Panc1 (cell line): Measurements from ENCODE around the gene OMP. TPM values are rescaled to one million over a fixed set of nuclear protein-coding genes. Genes with fewer than 3 reads are reported as not detected.

Experiments used
- ATAC-seq: fragments of 200-7000 bp; cut with Tn5 transposase; 2 replicates; pipeline ENCODE4 v1.9.1; 2020; ENCODE audit warnings: mild to moderate bottlenecking, moderate library complexity
- BruUV-seq: library from RNA; stranded (reverse); fragments of 400-500 nt; replicated peaks from 2 replicates; lab custom pipeline; 2021; lab: Mats Ljungman, UMichigan
- CTCF ChIA-PET: fragments of 300-600 bp; sonication (Branson Sonifier 250); formaldehyde crosslinking; loops from one replicate; lab custom pipeline; 2022; ENCODE audit warnings: antibody characterized with exemption; lab: Charles Lee
- POLR2A ChIA-PET: fragments of 300-600 bp; sonication (Branson Sonifier 250); formaldehyde crosslinking; loops from one replicate; lab custom pipeline; 2022; ENCODE audit warnings: antibody characterized with exemption; lab: Charles Lee
- DNase-seq: peaks from one replicate; pipeline ENCODE4 v3.0.0-alpha.2; 2010; ENCODE audit warnings: low read depth, low spot score
- H3K27ac ChIP-seq: 2 replicates; pipeline ENCODE4 v1.5.1; 2011; ENCODE audit warnings: mild to moderate bottlenecking, low read length, inconsistent platforms
- H3K27me3 ChIP-seq: fragments of 200-500 bp; sonication (Bioruptor generic); 2 replicates; pipeline ENCODE4 v1.6.0; 2014; ENCODE audit warnings: low read length, inconsistent platforms; ENCODE audit not compliant: control insufficient read depth, insufficient read depth
- H3K36me3 ChIP-seq: fragments of 200-500 bp; sonication (Bioruptor generic); 2 replicates; pipeline ENCODE4 v1.5.1; 2014; ENCODE audit warnings: inconsistent platforms, mild to moderate bottlenecking, low read length, moderate library complexity; ENCODE audit not compliant: control insufficient read depth, insufficient read depth
- H3K4me1 ChIP-seq: 2 replicates; pipeline ENCODE4 v1.5.1; 2011; ENCODE audit warnings: inconsistent platforms, mild to moderate bottlenecking, low read length, moderate library complexity; ENCODE audit not compliant: control insufficient read depth, insufficient read depth
- H3K4me3 ChIP-seq, 2 experiments: 2 replicates each; pipeline ENCODE4 v1.5.1; 2011 to 2012; ENCODE audit warnings: low read depth in 2 of 2, low read length in 2 of 2, mild to moderate bottlenecking in 2 of 2, inconsistent platforms in 1 of 2, moderate library complexity in 1 of 2
- H3K9me3 ChIP-seq: fragments of 200-500 bp; sonication (Bioruptor generic); 2 replicates; pipeline ENCODE4 v1.5.1; 2014; ENCODE audit warnings: low read depth, mild to moderate bottlenecking, inconsistent platforms, low read length, moderate library complexity; ENCODE audit not compliant: control insufficient read depth, insufficient read depth
- CTCF ChIP-seq: fragments of 450-650 bp; IDR thresholded peaks from 2 replicates; pipeline ENCODE4 v1.5.1; 2017; ENCODE audit warnings: mild to moderate bottlenecking
- POLR2AphosphoS5 ChIP-seq: IDR thresholded peaks from 2 replicates; pipeline ENCODE4 v1.6.1; 2012; ENCODE audit warnings: mild to moderate bottlenecking, low read depth, low read length, moderate library complexity
- SIN3A ChIP-seq: IDR thresholded peaks from 2 replicates; pipeline ENCODE4 v1.6.1; 2012; ENCODE audit warnings: low read depth, mild to moderate bottlenecking, low read length, moderate library complexity, borderline replicate concordance; ENCODE audit not compliant: insufficient read depth
- TCF7L2 ChIP-seq: IDR thresholded peaks from 2 replicates; pipeline ENCODE4 v1.6.1; 2011; ENCODE audit warnings: mild to moderate bottlenecking, low read depth, low read length, inconsistent platforms
- in situ Hi-C: cut with HindIII; loops from 2 replicates; pipeline ENCODE4 v1.10.0; 2016; ENCODE audit warnings: low sequenced_read_pairs, low pct_unique_long_range_greater_than_20kb
- intact Hi-C: fragments of 100-400 bp; cut with micrococcal nuclease; formaldehyde crosslinking; loops from one replicate; pipeline ENCODE4 v1.10.0; 2022; ENCODE audit not compliant: unreplicated experiment
- total RNA-seq: library from RNA; stranded (reverse); gene quantifications from one replicate; pipeline ENCODE4 v1.2.1, GENCODE V29; 2021; ENCODE audit not compliant: unreplicated experiment
- TF ChIP-seq, protein P1 (sequence below), 2 experiments: IDR thresholded peaks; 2 replicates each; pipeline ENCODE4 v1.6.1; 2011 to 2012; ENCODE audit warnings: low read depth in 2 of 2, control low read depth in 1 of 2, low read length in 1 of 2, mild to moderate bottlenecking in 1 of 2, moderate library complexity in 1 of 2; ENCODE audit not compliant: insufficient read depth in 1 of 2

Gene OMP
- total RNA-seq, 1 experiment from 2014 or later, result 1.5 TPM

DNA sequence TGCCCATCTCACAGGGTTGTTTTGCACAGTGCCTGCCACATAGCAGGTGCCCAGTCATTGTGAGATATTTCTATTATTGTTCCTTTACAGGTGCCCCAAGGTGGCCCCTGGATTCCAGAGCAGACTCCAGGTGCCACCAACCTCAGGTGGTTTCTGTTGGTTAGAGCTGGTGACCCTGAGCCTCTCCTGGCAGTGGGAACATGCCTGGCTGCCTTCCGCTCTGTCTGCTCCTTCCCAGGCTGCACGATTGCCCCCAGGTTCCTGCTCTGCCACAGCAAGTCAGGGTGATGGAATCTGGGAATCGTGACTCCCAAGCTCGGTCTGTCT lies 12.6 kb upstream of the OMP start:
- CTCF ChIA-PET, result interaction anchor here (0.6 to 3.0 kb wide), 3 partner anchors 42 to 169 kb away, joined by 3 to 80 read pairs (median 8); no protein-coding TSS in a partner anchor
- in situ Hi-C loops, result no loop called here
- no TSS peak for BruUV-seq
- peaks cover 18% of the 10 kb centered on the region; the same call in 1 of the 2 replicates for H3K4me1 ChIP-seq
- no peaks in the 10 kb centered on the region for H3K36me3 ChIP-seq
- intact Hi-C loops, result no loop called here
- H3K4me3 ChIP-seq, result no peak overlapping the region
- H3K27me3 ChIP-seq, result no peaks in the 10 kb centered on the region
- H3K27ac ChIP-seq, result no peak overlapping the region
- TF ChIP-seq, protein P1, sequence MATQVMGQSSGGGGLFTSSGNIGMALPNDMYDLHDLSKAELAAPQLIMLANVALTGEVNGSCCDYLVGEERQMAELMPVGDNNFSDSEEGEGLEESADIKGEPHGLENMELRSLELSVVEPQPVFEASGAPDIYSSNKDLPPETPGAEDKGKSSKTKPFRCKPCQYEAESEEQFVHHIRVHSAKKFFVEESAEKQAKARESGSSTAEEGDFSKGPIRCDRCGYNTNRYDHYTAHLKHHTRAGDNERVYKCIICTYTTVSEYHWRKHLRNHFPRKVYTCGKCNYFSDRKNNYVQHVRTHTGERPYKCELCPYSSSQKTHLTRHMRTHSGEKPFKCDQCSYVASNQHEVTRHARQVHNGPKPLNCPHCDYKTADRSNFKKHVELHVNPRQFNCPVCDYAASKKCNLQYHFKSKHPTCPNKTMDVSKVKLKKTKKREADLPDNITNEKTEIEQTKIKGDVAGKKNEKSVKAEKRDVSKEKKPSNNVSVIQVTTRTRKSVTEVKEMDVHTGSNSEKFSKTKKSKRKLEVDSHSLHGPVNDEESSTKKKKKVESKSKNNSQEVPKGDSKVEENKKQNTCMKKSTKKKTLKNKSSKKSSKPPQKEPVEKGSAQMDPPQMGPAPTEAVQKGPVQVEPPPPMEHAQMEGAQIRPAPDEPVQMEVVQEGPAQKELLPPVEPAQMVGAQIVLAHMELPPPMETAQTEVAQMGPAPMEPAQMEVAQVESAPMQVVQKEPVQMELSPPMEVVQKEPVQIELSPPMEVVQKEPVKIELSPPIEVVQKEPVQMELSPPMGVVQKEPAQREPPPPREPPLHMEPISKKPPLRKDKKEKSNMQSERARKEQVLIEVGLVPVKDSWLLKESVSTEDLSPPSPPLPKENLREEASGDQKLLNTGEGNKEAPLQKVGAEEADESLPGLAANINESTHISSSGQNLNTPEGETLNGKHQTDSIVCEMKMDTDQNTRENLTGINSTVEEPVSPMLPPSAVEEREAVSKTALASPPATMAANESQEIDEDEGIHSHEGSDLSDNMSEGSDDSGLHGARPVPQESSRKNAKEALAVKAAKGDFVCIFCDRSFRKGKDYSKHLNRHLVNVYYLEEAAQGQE (IDR thresholded peaks at IDR 0.05; ENCODE audit: insufficient read depth in 1 of 2, low read depth in 2 of 2, low read length in 1 of 2), result no peak
- TF ChIP-seq TCF7L2, result no peak
- TF ChIP-seq CTCF, result no peak
- TF ChIP-seq POLR2AphosphoS5, result no peak
- TF ChIP-seq SIN3A, result no peak
- ATAC-seq (peak; percentile 18; the same call in 1 of the 2 replicates), DNase-seq (no peak)
- H3K9me3 ChIP-seq, result no peaks in the 10 kb centered on the region
- POLR2A ChIA-PET, result no interaction called here

- BruUV-seq, result no TSS peak
- H3K9me3 ChIP-seq, result no peaks in the 10 kb centered on the region
- no peak for DNase-seq
These were observed 12.1 kb upstream of the OMP start for GRCh38 chr11:77090373-77091111.

More at GRCh38 chr11:77090373-77091111, 12.1 kb upstream of the OMP start:
- Histone ChIP-seq H3K27ac (no peak overlapping the region), H3K4me1 (peaks cover 18% of the 10 kb centered on the region; the same call in 1 of the 2 replicates), H3K36me3 (no peaks in the 10 kb centered on the region), H3K27me3 (no peaks in the 10 kb centered on the region), H3K4me3 (no peak overlapping the region)
- ChIA-PET POLR2A (no interaction called here), CTCF (interaction anchor here (0.6 to 3.0 kb wide), 25 partner anchors 8 to 492 kb away, joined by 3 to 80 read pairs (median 6); partner anchors contain the start of gene CAPN5)
- in situ Hi-C loops (no loop called here), intact Hi-C loops (loop anchor here (1.0 kb wide), 1 partner anchor 43 kb away; no protein-coding TSS in a partner anchor)
- TF ChIP-seq, protein P1 (IDR thresholded peaks at IDR 0.05; ENCODE audit: insufficient read depth in 1 of 2, low read depth in 2 of 2, low read length in 1 of 2), result no peak
- TF ChIP-seq CTCF, result no peak
- TF ChIP-seq POLR2AphosphoS5, result no peak
- no peak for TF ChIP-seq TCF7L2
- TF ChIP-seq SIN3A, result no peak
- ATAC-seq, result peak; percentile 47
